ENCODE measurements around the gene CPA4. TPM values are rescaled to one million over a fixed set of nuclear protein-coding genes. Genes with fewer than 3 reads are reported as not detected.

CPA4 gene
- total RNA-seq, 2 donors from 2014 or later: 0.23 TPM; not detected in 1

GRCh38 chr7:130273081-130273932 lies 19.7 kb upstream of the CPA4 start:
- TF ChIP-seq CTCF (IDR thresholded peaks at IDR 0.05) (no peak), POLR2AphosphoS5 (IDR thresholded peaks at IDR 0.05) (peak; percentile 42), POLR2A (IDR thresholded peaks at IDR 0.05) (no peak)
- intact Hi-C loops (cut with DNase I): no loop called here
- 6% methylated on average over 25 of the region's 25 CpGs for WGBS
- Histone ChIP-seq H3K9me3 (no peaks in the 10 kb centered on the region), H3K36me3 (no peaks in the 10 kb centered on the region), H3K4me3 (peak overlapping the region in 1 of 2 donors; percentile 14), H3K4me1 (replicated peaks) (no peaks in the 10 kb centered on the region), H3K27me3 (replicated peaks; ENCODE audit: insufficient read depth) (no peaks in the 10 kb centered on the region), H3K27ac (peak overlapping the region; percentile 43 to 48)
- peak; percentile 35 for DNase-seq (ENCODE audit: low spot score)

- no peaks in the 10 kb centered on the region for H3K4me1 ChIP-seq (replicated peaks)
- WGBS: 17% methylated on average over 11 of the region's 11 CpGs
- TF ChIP-seq CTCF (IDR thresholded peaks at IDR 0.05): no peak
- TF ChIP-seq POLR2A (IDR thresholded peaks at IDR 0.05): no peak
- TF ChIP-seq POLR2AphosphoS5 (IDR thresholded peaks at IDR 0.05): no peak
- DNase-seq (ENCODE audit: low spot score): no peak
- peak overlapping the region; percentile 43 to 48 for H3K27ac ChIP-seq
- H3K9me3 ChIP-seq: no peaks in the 10 kb centered on the region
- intact Hi-C loops (cut with DNase I): no loop called here
- no peaks in the 10 kb centered on the region for H3K27me3 ChIP-seq (replicated peaks; ENCODE audit: insufficient read depth)
- H3K4me3 ChIP-seq: peak overlapping the region in 1 of 2 donors; percentile 14
- no peaks in the 10 kb centered on the region for H3K36me3 ChIP-seq
Observed at GRCh38 chr7:130273933-130274255, 19.1 kb upstream of the CPA4 start.

GRCh38 chr7:130274296-130274695 lies 18.7 kb upstream of the CPA4 start:
- Histone ChIP-seq H3K9me3 (no peaks in the 10 kb centered on the region), H3K27me3 (replicated peaks; ENCODE audit: insufficient read depth) (no peaks in the 10 kb centered on the region), H3K4me1 (replicated peaks) (no peaks in the 10 kb centered on the region), H3K36me3 (no peaks in the 10 kb centered on the region), H3K4me3 (no peak overlapping the region), H3K27ac (peak overlapping the region; percentile 43 to 48)
- TF ChIP-seq POLR2AphosphoS5 (IDR thresholded peaks at IDR 0.05) (no peak), POLR2A (IDR thresholded peaks at IDR 0.05) (no peak), CTCF (IDR thresholded peaks at IDR 0.05) (no peak)
- DNase-seq (ENCODE audit: low spot score): no peak
- intact Hi-C loops (cut with DNase I): no loop called here
- 13% methylated on average over 1 of the region's 1 CpG for WGBS

- no peak overlapping the region for H3K27ac ChIP-seq
- DNase-seq (ENCODE audit: low spot score): peak; percentile 23
- intact Hi-C loops (cut with DNase I): loop anchor here (5.0 kb wide), 1 partner anchor 447 kb away; no protein-coding TSS in a partner anchor
- WGBS: 47% methylated on average over 11 of the region's 11 CpGs
- no peaks in the 10 kb centered on the region for H3K36me3 ChIP-seq
- H3K9me3 ChIP-seq: no peaks in the 10 kb centered on the region
- TF ChIP-seq POLR2AphosphoS5 (IDR thresholded peaks at IDR 0.05) (no peak), POLR2A (IDR thresholded peaks at IDR 0.05) (no peak), CTCF (IDR thresholded peaks at IDR 0.05) (no peak)
- H3K4me1 ChIP-seq (replicated peaks): no peaks in the 10 kb centered on the region
- no peaks in the 10 kb centered on the region for H3K27me3 ChIP-seq (replicated peaks; ENCODE audit: insufficient read depth)
- H3K4me3 ChIP-seq: no peak overlapping the region
Observed at GRCh38 chr7:130274983-130275591, 17.9 kb upstream of the CPA4 start.
